Activated CD8-positive, alpha-beta T cell treated with anti-CD3 and anti-CD28 coated beads, Interleukin-2, amount 10 ng/mL, durations not matched to agents 7 days and 5 days (primary cell): Measurements from ENCODE around the gene C1QA. TPM values are rescaled to one million over a fixed set of nuclear protein-coding genes. Genes with fewer than 3 reads are reported as not detected.
A peak's percentile ranks its signal among the peaks of the same experiment; 100 is the strongest.

ENCODE experiments used
- ATAC-seq: fragments of 150-1000 bp; cut with Tn5 transposase; one replicate; pipeline ENCODE4 v1.10.0; 2021; ENCODE audit warnings: moderate library complexity
- CTCF ChIA-PET: fragments of 350-600 bp; sonication (Branson Sonifier 250); formaldehyde crosslinking; loops from one replicate; lab custom pipeline; 2021; ENCODE audit warnings: antibody characterized with exemption; lab: Charles Lee
- POLR2A ChIA-PET: fragments of 350-600 bp; sonication (Branson Sonifier 250); formaldehyde crosslinking; loops from one replicate; lab custom pipeline; 2021; ENCODE audit warnings: antibody characterized with exemption; lab: Charles Lee
- DNase-seq: peaks from one replicate; pipeline ENCODE4 v3.0.0-alpha.2; 2020
- H3K27ac Mint-ChIP-seq: one replicate; pipeline ENCODE4 v1.8.0; 2021; ENCODE audit warnings: mild to moderate bottlenecking, mixed read lengths
- H3K27me3 Mint-ChIP-seq: one replicate; pipeline ENCODE4 v1.8.0; 2021; ENCODE audit warnings: low read depth, mixed read lengths
- H3K36me3 Mint-ChIP-seq: one replicate; pipeline ENCODE4 v1.8.0; 2021; ENCODE audit warnings: low read depth, mixed read lengths
- H3K4me1 Mint-ChIP-seq: one replicate; pipeline ENCODE4 v1.8.0; 2021; ENCODE audit warnings: low read depth, mixed read lengths
- H3K4me3 Mint-ChIP-seq: one replicate; pipeline ENCODE4 v1.8.0; 2021; ENCODE audit warnings: mild to moderate bottlenecking, mixed read lengths
- H3K9me3 Mint-ChIP-seq: one replicate; pipeline ENCODE4 v1.8.0; 2022; ENCODE audit warnings: mixed read lengths; ENCODE audit not compliant: insufficient read depth
- total RNA-seq, 2 experiments: library from RNA; stranded (reverse); gene quantifications; one replicate each; pipeline ENCODE4 v1.2.3, GENCODE V29; 2021

C1QA gene
- total RNA-seq, 2 experiments from 2014 or later: not detected

DNA sequence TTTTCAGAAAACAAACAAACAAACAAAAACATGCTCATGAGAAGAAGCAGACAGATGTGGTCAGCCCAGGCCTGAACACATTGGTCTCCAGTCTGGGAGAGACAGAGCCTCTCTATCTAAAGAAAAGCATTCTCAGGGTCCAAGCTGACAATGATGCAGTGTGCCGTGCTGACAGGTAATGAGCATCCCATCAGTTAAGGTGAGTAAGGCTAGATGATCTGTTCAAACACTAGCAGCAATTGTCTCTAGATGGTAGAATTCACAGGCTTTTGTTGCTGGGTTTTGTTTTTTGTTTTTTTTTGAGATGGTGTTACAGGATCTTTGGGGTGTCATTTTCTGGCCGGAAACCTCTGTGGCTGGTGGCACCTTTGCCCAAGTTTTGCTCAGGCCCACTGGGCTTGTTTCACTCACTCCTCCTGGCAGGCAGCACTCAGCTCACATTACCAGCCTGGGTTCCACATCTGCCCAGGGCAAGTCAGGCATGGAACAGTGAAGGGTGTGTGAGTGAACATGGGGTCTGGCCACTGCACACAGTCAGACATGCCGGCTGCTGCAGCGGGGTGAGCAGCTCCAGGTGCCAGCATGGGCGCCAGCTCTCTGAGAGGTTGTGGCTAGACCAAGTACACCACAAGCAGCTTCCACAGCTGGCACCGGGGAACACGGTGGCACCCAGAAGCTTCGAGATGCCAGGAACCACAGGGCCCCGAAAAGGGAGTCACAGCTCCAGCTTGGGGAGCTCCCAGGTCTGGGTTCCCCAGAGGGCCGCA is 2.5 kb upstream of the C1QA start:
- DNase-seq (no peak), ATAC-seq (no peak)
- Mint-ChIP-seq H3K9me3 (no peaks in the 10 kb centered on the region), H3K27ac (no peak overlapping the region), H3K4me1 (no peaks in the 10 kb centered on the region), H3K27me3 (peaks cover 12% of the 10 kb centered on the region), H3K4me3 (no peak overlapping the region), H3K36me3 (no peaks in the 10 kb centered on the region)
- CTCF ChIA-PET: interaction anchor here (2.6 kb wide), 1 partner anchor 213 kb away, joined by 5 read pairs; no protein-coding TSS in a partner anchor
- POLR2A ChIA-PET: no interaction called here

DNA sequence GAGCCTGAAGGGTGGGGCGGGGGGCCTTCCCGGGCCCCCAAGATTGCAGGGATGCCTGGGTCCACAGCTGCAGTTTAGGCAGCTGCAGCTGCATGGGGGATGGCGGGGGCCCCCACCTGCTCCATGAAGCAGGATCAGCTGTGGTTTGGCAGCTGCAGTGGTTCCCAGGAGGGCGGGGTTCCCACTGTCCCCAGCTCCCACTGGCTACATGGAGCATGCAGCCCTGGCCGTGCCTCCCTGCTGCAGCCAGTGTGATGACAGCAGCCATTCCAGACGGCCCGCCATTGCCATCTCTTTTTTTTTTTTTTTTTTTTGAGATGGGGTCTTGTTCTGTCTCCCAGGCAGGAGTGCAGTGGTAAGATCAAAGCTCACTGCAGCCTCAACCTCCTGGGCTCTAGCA is 992 bp upstream of the C1QA start:
- DNase-seq (no peak), ATAC-seq (no peak)
- no peaks in the 10 kb centered on the region for H3K4me1 Mint-ChIP-seq
- H3K9me3 Mint-ChIP-seq: no peaks in the 10 kb centered on the region
- POLR2A ChIA-PET: interaction anchor here (0.6 kb wide), 1 partner anchor 540 kb away, joined by 3 read pairs; no protein-coding TSS in a partner anchor
- H3K27ac Mint-ChIP-seq: no peak overlapping the region
- H3K4me3 Mint-ChIP-seq: no peak overlapping the region
- H3K36me3 Mint-ChIP-seq: no peaks in the 10 kb centered on the region
- peaks cover 5% of the 10 kb centered on the region for H3K27me3 Mint-ChIP-seq
- CTCF ChIA-PET: interaction anchor here (2.6 kb wide), 1 partner anchor 215 kb away, joined by 5 read pairs; no protein-coding TSS in a partner anchor

DNA sequence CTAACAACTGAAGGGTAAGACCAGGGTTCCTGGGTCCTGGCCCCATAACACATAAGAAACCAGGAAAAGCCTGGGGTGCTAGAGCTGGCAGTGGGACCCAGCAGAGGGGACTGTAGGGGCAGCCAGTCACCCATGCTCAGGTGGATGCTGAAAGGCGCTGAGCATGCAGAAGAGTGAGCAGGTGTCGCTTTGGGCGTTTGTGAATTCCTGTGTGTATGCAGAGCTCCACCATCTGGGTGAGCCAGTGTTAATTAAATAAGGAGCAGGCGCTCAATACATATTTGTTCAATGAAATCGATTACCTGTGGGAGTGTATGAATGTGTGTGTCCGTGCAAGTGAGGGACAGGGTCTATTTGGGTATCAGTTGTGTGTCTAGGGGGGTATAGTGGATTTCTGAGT is 499 bp downstream of the C1QA start:
- Mint-ChIP-seq H3K27ac (no peak overlapping the region), H3K9me3 (no peaks in the 10 kb centered on the region), H3K27me3 (peaks cover 2% of the 10 kb centered on the region), H3K4me3 (no peak overlapping the region), H3K4me1 (no peaks in the 10 kb centered on the region), H3K36me3 (no peaks in the 10 kb centered on the region)
- POLR2A ChIA-PET: no interaction called here
- DNase-seq (no peak), ATAC-seq (no peak)
- CTCF ChIA-PET: no interaction called here

DNA sequence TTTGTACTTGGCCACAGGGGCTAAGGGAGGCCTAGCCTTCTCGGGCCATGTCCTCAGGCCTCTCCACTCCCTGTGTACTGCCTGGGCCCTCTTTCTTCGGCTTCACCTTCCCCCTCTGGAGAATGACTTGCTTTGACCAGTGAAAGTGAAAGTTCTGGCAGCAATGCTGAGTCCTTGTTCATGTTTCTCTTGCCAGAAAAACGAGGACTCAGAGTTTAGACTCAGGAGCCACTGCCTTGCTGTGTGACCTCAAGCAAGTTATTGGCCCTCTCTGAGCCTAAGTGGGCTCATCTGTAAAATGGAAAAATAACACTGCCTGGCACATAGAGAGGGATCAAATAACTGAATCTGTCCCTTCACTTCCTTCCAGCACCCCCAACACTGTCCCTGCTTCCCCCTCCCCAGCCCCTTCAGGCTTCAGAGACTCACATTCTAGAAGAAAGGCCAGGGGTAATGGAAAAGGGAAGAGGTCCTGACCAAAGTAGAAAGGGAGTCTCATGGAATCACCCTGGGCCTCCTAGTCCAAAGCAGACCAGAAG is 1.5 kb downstream of the C1QA start:
- Mint-ChIP-seq H3K27ac (no peak overlapping the region), H3K9me3 (no peaks in the 10 kb centered on the region), H3K27me3 (peaks cover 2% of the 10 kb centered on the region), H3K4me3 (no peak overlapping the region), H3K4me1 (no peaks in the 10 kb centered on the region), H3K36me3 (no peaks in the 10 kb centered on the region)
- DNase-seq (no peak), ATAC-seq (no peak)
- POLR2A ChIA-PET: no interaction called here
- CTCF ChIA-PET: no interaction called here

DNA sequence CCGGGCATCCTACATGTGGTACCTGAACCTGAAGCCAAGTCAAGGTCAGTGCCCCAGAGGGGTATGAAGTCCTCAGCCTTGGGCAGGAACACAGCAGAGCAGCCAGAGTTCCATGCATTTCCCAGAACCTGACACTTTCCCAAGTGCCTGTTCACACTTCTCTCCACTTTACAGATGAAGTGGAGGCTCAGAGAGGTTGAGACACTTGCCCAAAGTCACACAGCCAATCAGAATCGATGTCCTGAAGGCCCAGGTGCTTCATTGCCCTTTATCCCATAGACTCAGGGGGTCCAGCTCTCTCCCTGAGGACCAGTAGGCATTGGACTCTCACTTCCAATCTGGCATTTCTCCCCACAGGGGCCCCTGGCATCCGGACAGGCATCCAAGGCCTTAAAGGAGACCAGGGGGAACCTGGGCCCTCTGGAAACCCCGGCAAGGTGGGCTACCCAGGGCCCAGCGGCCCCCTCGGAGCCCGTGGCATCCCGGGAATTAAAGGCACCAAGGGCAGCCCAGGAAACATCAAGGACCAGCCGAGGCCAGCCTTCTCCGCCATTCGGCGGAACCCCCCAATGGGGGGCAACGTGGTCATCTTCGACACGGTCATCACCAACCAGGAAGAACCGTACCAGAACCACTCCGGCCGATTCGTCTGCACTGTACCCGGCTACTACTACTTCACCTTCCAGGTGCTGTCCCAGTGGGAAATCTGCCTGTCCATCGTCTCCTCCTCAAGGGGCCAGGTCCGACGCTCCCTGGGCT is 2.2 kb downstream of the C1QA start:
- no peaks in the 10 kb centered on the region for H3K9me3 Mint-ChIP-seq

DNA sequence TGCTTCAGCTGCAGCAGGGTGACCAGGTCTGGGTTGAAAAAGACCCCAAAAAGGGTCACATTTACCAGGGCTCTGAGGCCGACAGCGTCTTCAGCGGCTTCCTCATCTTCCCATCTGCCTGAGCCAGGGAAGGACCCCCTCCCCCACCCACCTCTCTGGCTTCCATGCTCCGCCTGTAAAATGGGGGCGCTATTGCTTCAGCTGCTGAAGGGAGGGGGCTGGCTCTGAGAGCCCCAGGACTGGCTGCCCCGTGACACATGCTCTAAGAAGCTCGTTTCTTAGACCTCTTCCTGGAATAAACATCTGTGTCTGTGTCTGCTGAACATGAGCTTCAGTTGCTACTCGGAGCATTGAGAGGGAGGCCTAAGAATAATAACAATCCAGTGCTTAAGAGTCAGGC is 2.9 kb downstream of the C1QA start:
- Mint-ChIP-seq H3K4me1 (no peaks in the 10 kb centered on the region), H3K4me3 (no peak overlapping the region), H3K36me3 (no peaks in the 10 kb centered on the region), H3K9me3 (no peaks in the 10 kb centered on the region), H3K27ac (no peak overlapping the region), H3K27me3 (no peaks in the 10 kb centered on the region)
- ATAC-seq: no peak
- ChIA-PET CTCF (interaction anchor here (0.6 to 1.1 kb wide), 2 partner anchors 145 to 223 kb away, joined by 3 read pairs; no protein-coding TSS in a partner anchor), POLR2A (no interaction called here)
- DNase-seq: no peak

More for the DNA sequence above, 2.2 kb downstream of the C1QA start:
- ATAC-seq: no peak
- Mint-ChIP-seq H3K4me3 (no peak overlapping the region), H3K4me1 (no peaks in the 10 kb centered on the region), H3K27ac (no peak overlapping the region), H3K27me3 (no peaks in the 10 kb centered on the region), H3K36me3 (no peaks in the 10 kb centered on the region)
- ChIA-PET POLR2A (no interaction called here), CTCF (interaction anchor here (0.6 to 1.1 kb wide), 2 partner anchors 144 to 222 kb away, joined by 3 read pairs; no protein-coding TSS in a partner anchor)
- DNase-seq: no peak

DNA sequence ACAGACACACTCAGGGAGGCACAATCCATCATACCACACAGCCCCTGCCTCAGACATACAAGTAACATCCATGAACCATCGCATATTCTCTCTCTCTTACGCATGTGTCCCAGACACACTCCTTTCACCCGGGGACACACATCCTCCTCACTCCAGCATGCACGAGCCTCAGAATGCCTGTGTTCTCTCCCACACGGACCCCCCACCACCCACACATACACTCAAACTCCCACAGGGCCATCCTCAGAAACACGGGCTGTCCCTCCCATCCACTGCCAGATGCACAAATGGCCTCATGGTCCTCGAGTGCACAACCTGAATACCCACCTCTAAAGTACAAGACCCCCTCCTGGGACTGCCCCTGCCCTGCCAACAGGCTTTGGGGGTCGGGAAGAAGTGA is 4.8 kb downstream of the C1QA start:
- no peaks in the 10 kb centered on the region for H3K4me1 Mint-ChIP-seq
- no peaks in the 10 kb centered on the region for H3K27me3 Mint-ChIP-seq
- H3K27ac Mint-ChIP-seq: no peak overlapping the region
- H3K9me3 Mint-ChIP-seq: no peaks in the 10 kb centered on the region
- DNase-seq: no peak
- ChIA-PET POLR2A (interaction anchor here (0.7 kb wide), 1 partner anchor 34 kb away, joined by 3 read pairs; no protein-coding TSS in a partner anchor), CTCF (interaction anchor here (1.0 to 4.1 kb wide), 3 partner anchors 220 to 503 kb away, joined by 3 to 24 read pairs (median 3); no protein-coding TSS in a partner anchor)
- H3K4me3 Mint-ChIP-seq: no peak overlapping the region
- no peaks in the 10 kb centered on the region for H3K36me3 Mint-ChIP-seq
- ATAC-seq: no peak

DNA sequence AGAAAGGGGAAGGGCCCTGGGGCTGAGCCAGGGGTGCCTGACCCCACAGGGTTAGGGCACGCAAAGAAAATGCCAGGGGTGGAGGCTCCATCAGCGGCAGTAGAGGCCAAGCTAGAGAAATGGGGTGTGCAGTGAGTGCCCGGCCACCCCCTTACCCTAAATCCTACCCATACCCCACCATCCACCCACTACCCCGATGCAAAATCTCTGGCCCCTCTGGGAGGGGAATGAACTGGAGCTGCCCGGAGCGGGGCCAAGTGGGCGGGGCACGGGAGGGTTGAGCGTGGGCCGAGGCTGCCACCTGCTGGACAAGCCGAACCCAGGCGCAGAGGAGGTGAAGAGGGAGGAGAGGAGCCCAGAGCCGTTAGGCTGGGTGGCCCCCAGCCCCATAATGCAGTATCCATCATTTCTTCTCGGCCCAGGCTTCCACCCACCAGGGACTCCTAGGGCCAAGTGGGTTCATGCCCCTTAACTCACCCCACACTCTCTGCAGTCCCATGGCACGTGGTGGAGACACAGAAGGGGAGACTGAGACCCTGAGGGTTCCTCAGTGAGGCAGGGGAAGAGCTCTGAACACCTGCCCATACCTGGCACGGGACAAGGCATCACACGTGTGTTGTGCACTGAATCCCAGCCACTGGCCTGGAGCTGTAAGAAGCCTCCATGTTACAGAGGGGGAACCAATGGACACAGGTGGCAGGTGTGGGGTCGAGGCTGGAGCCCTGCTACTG is 5.6 kb downstream of the C1QA start:
- ChIA-PET CTCF (interaction anchor here (1.0 to 4.1 kb wide), 3 partner anchors 221 to 503 kb away, joined by 3 to 24 read pairs (median 3); no protein-coding TSS in a partner anchor), POLR2A (no interaction called here)
- DNase-seq (peak; percentile 76), ATAC-seq (peak; percentile 92)
- Mint-ChIP-seq H3K36me3 (no peaks in the 10 kb centered on the region), H3K4me3 (no peak overlapping the region), H3K27me3 (no peaks in the 10 kb centered on the region), H3K4me1 (no peaks in the 10 kb centered on the region), H3K9me3 (no peaks in the 10 kb centered on the region), H3K27ac (no peak overlapping the region)

DNA sequence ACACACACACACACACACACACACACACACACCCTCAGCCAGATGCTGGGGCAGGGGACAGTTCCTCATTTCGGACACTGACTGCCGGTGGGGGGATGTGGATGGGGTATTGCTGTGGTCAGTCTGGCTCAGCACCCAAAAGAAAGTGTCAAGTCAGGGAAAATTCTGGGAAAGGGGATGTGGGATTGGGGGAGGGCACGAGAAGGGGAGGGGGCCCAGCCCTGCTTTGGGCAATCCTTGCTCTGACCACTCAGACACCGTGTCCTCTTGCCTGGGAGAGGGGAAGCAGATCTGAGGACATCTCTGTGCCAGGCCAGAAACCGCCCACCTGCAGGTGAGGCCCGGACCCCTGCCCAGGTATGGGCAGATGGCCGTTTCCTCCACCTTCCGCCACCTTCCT is 7.0 kb downstream of the C1QA start, which contains the start of gene C1QC:
Gene C1QC (plus strand): TSS at position 253 of the 400 bp plus-strand sequence. CDS start 391 bp downstream, outside the sequence.
- H3K27me3 Mint-ChIP-seq: no peaks in the 10 kb centered on the region
- H3K4me3 Mint-ChIP-seq: no peak within 1 kb of the TSS
- POLR2A ChIA-PET: no interaction called here
- no peaks in the 10 kb centered on the region for H3K4me1 Mint-ChIP-seq
- H3K27ac Mint-ChIP-seq: no peak within 1 kb of the TSS
- ATAC-seq: no peak
- no peaks in the 10 kb centered on the region for H3K9me3 Mint-ChIP-seq
- no peaks in the 10 kb centered on the region for H3K36me3 Mint-ChIP-seq
- CTCF ChIA-PET: interaction anchor here (4.1 kb wide), 1 partner anchor 222 kb away, joined by 24 read pairs; no protein-coding TSS in a partner anchor
- DNase-seq: no peak

DNA sequence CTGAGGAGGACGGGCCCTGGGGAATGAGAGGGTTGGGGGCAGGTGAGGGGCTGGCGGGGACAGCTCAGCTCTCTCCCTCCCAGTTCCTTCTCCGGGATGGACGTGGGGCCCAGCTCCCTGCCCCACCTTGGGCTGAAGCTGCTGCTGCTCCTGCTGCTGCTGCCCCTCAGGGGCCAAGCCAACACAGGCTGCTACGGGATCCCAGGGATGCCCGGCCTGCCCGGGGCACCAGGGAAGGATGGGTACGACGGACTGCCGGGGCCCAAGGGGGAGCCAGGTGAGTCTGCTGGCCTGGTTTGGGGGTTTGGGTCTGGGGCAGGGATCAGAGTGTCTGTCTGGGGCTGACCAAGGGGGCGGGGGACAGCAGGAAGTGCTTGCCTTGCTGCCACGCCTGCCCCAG is 7.5 kb downstream of the C1QA start:
- ATAC-seq (no peak), DNase-seq (no peak)
- no peaks in the 10 kb centered on the region for H3K36me3 Mint-ChIP-seq
- no peaks in the 10 kb centered on the region for H3K27me3 Mint-ChIP-seq
- H3K4me3 Mint-ChIP-seq: no peak overlapping the region
- no peaks in the 10 kb centered on the region for H3K4me1 Mint-ChIP-seq
- H3K27ac Mint-ChIP-seq: no peak overlapping the region
- H3K9me3 Mint-ChIP-seq: no peaks in the 10 kb centered on the region
- CTCF ChIA-PET: no interaction called here
- POLR2A ChIA-PET: no interaction called here

DNA sequence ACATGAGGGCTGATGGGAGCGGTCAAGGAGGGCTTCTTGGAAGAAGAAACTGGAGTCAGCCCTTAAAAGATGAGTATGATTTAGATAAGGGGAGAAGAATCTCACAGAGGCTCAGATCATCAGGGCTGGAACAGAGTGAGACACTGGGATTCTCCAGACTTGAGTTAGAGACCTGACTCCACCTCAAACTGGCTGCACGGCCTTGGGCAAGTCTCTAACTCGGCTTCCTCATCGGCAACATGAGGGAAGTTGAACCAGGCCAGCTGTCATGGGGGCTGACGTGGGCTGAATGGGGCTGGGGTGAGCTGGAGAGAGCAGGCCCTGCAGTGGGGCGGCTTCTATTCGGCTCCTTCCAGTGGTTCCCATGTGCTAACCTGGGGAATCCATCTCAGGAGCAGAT is 9.5 kb downstream of the C1QA start:
- no peaks in the 10 kb centered on the region for H3K27me3 Mint-ChIP-seq
- no peak for ATAC-seq
- POLR2A ChIA-PET: no interaction called here

More for the DNA sequence above, 9.5 kb downstream of the C1QA start:
- no peaks in the 10 kb centered on the region for H3K36me3 Mint-ChIP-seq
- H3K27ac Mint-ChIP-seq: no peak overlapping the region
- no peak overlapping the region for H3K4me3 Mint-ChIP-seq
- no peak for DNase-seq
- H3K4me1 Mint-ChIP-seq: no peaks in the 10 kb centered on the region
- CTCF ChIA-PET: no interaction called here
- H3K9me3 Mint-ChIP-seq: no peaks in the 10 kb centered on the region
